K562 (cell line): ENCODE data around the gene ZNF785. TPM values are rescaled to one million over a fixed set of nuclear protein-coding genes. Genes with fewer than 3 reads are reported as not detected.

ENCODE experiments used
- DACH1 ChIP-seq: fragments of 450-650 bp; IDR thresholded peaks from 2 replicates; pipeline ENCODE4 v1.6.1; 2018; ENCODE audit not compliant: partially characterized antibody
- FOXA3 ChIP-seq, 2 experiments: fragments of 450-650 bp in 1 of 2; sonication (generic) in 1 of 2; formaldehyde crosslinking; IDR thresholded peaks in 1 of 2; conservative IDR thresholded peaks in 1 of 2; 2 replicates each; pipeline versions ENCODE4 v1.4.0 to v1.8.0; 2020 to 2022; ENCODE audit warnings: mild to moderate bottlenecking in 2 of 2, missing genetic modification reagents in 1 of 2
- JUND ChIP-seq, 2 experiments: IDR thresholded peaks; 2 replicates in 1 of 2; 3 replicates in 1 of 2; pipeline ENCODE4 v1.6.1; 2011; ENCODE audit warnings: borderline replicate concordance in 2 of 2, low read depth in 2 of 2, low read length in 2 of 2, improper control_type of control experiment in 1 of 2, missing biosample characterization in 1 of 2, missing genetic modification characterization in 1 of 2, missing genetic modification reagents in 1 of 2
- KAT8 ChIP-seq: fragments of 450-650 bp; IDR thresholded peaks from 2 replicates; pipeline ENCODE4 v1.6.1; 2016; ENCODE audit warnings: low read depth, mild to moderate bottlenecking
- MCM7 ChIP-seq, 2 experiments: fragments of 450-650 bp; IDR thresholded peaks; 2 replicates each; pipeline ENCODE4 v1.6.1; 2016 to 2018
- NFATC3 ChIP-seq: fragments of 450-650 bp; IDR thresholded peaks from 2 replicates; pipeline ENCODE4 v1.6.1; 2017; ENCODE audit warnings: mild to moderate bottlenecking
- NR2C1 ChIP-seq, 2 experiments: fragments of 450-650 bp; IDR thresholded peaks; 2 replicates each; pipeline ENCODE4 v1.6.1; 2017; ENCODE audit warnings: mild to moderate bottlenecking in 2 of 2, antibody characterized with exemption in 1 of 2, inconsistent platforms in 1 of 2, missing compliant biosample characterization in 1 of 2, missing genetic modification characterization in 1 of 2
- NR2F6 ChIP-seq: fragments of 450-650 bp; formaldehyde crosslinking; IDR thresholded peaks from 2 replicates; pipeline ENCODE4 v1.4.0; 2020; ENCODE audit warnings: mild to moderate bottlenecking
- SIN3B ChIP-seq: fragments of 450-650 bp; IDR thresholded peaks from 2 replicates; pipeline ENCODE4 v1.6.1; 2017; ENCODE audit warnings: low read depth, mild to moderate bottlenecking, moderate library complexity
- SMARCA4 ChIP-seq: fragments of 450-650 bp; IDR thresholded peaks from 2 replicates; pipeline ENCODE4 v1.6.1; 2016
- SNAPC5 ChIP-seq: fragments of 250-450 bp; sonication (Bioruptor Pico); IDR thresholded peaks from 2 replicates; pipeline ENCODE4 v1.8.0; 2021; ENCODE audit warnings: moderate library complexity, mild to moderate bottlenecking, inconsistent platforms
- SPI1 ChIP-seq: IDR thresholded peaks from 2 replicates; pipeline ENCODE4 v1.6.1; 2011; ENCODE audit warnings: low read depth, low read length, control low read depth, borderline replicate concordance
- TGIF2 ChIP-seq: sonication (generic); formaldehyde crosslinking; IDR thresholded peaks from 2 replicates; pipeline ENCODE4 v1.8.1; 2022; ENCODE audit warnings: mild to moderate bottlenecking, missing genetic modification reagents, moderate library complexity
- ZBTB43 ChIP-seq: sonication (generic); formaldehyde crosslinking; IDR thresholded peaks from 2 replicates; pipeline ENCODE4 v1.8.0; 2023; ENCODE audit warnings: mild to moderate bottlenecking, missing genetic modification reagents
- ZNF282 ChIP-seq: sonication (generic); formaldehyde crosslinking; IDR thresholded peaks from 2 replicates; pipeline ENCODE4 v1.8.1; 2023; ENCODE audit warnings: missing genetic modification reagents
- ZNF551 ChIP-seq: fragments of 250-450 bp; sonication (Bioruptor Pico); IDR thresholded peaks from 2 replicates; pipeline ENCODE4 v1.5.0; 2021; ENCODE audit warnings: mild to moderate bottlenecking, moderate library complexity
- polyA plus RNA-seq, 8 experiments: library from polyadenylated mRNA; depleted of rRNA in 4 of 8; stranded (reverse) in 5 of 8; unstranded in 3 of 8; fragments of >200 nt; fragmentation: Nextera tagmentation in 2 of 8; fragmentation: Illumina TruSeq in 1 of 8; extraction: Ambion mirVana in 2 of 8; extraction: Trizol in 1 of 8; gene quantifications; 2 replicates each; pipeline versions ENCODE4 v1.2.1 to v1.2.3, GENCODE V29; 2011 to 2014; ENCODE audit warnings: inconsistent platforms in 1 of 8, missing spikeins in 1 of 8
- total RNA-seq, 7 experiments: library from RNA; depleted of rRNA in 6 of 7; stranded (reverse); fragments of >200 nt in 6 of 7; fragmentation: Illumina TruSeq in 2 of 7; extraction: Trizol in 2 of 7; gene quantifications; 2 replicates each; pipeline versions ENCODE4 v1.2.1 to v1.2.3, GENCODE V29; 2011 to 2021; ENCODE audit warnings: low replicate concordance in 1 of 7
- TF ChIP-seq, protein P1 (sequence below): IDR thresholded peaks from 2 replicates; pipeline ENCODE4 v1.6.1; 2011; ENCODE audit warnings: borderline replicate concordance, low read depth, mild to moderate bottlenecking, moderate library complexity, low read length; ENCODE audit not compliant: insufficient read depth, poor library complexity, severe bottlenecking
- TF ChIP-seq, protein P2 (sequence below): fragments of 450-650 bp; IDR thresholded peaks from 2 replicates; pipeline ENCODE4 v1.7.1; 2018; ENCODE audit warnings: mild to moderate bottlenecking, low read depth; ENCODE audit not compliant: partially characterized antibody
- TF ChIP-seq, protein P3 (sequence below): sonication (generic); formaldehyde crosslinking; IDR thresholded peaks from 2 replicates; pipeline ENCODE4 v1.8.1; 2023; ENCODE audit warnings: mild to moderate bottlenecking, missing genetic modification reagents

Gene ZNF785
- total and polyA plus RNA-seq, 9 of the 15 experiments (the other 6 are each of a cell fraction or from before 2014, with no cell fraction given): 0.64 to 11.0 (median 6.4) TPM

DNA sequence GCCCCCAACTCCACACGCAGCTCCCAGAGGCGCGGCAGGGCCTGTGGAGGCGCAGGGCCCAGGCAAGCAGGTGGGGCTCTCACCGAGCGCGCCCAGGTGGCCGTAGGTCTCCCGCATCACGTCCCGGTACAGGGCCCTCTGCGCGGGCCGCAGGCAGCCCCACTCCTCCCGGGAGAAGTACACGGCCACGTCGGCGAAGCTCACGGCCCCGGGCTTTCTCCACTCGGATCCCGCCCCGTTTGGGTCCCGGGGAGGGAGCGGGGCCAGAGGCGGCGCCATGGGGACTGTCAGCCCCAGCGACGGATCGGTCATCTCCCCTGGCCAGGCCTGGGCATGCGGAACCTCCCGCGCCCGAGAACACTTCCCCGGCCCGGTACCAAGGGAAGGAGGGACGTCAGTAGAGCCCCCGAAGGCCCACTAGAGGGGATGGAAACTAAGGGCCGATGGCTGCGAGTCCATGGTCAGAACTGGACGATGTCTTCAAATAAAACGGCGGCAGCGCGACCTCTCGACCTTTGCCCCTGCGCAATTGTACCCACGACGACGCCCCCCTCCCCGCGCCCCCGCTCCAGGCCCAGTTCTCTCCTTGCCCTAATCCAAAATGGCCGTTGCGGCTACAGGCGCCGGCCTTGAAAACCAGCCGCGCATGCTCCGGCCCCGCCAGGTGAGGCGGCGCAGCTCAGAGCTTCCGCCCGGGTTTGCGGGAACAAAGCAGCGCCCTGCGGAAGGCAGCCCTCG lies 51.0 kb downstream of the ZNF785 start, which contains the start of gene ZNF747 (continued):
- TF ChIP-seq, protein P1, sequence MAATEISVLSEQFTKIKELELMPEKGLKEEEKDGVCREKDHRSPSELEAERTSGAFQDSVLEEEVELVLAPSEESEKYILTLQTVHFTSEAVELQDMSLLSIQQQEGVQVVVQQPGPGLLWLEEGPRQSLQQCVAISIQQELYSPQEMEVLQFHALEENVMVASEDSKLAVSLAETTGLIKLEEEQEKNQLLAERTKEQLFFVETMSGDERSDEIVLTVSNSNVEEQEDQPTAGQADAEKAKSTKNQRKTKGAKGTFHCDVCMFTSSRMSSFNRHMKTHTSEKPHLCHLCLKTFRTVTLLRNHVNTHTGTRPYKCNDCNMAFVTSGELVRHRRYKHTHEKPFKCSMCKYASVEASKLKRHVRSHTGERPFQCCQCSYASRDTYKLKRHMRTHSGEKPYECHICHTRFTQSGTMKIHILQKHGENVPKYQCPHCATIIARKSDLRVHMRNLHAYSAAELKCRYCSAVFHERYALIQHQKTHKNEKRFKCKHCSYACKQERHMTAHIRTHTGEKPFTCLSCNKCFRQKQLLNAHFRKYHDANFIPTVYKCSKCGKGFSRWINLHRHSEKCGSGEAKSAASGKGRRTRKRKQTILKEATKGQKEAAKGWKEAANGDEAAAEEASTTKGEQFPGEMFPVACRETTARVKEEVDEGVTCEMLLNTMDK: peak; percentile 36
- TF ChIP-seq MCM7 (IDR thresholded peaks at IDR 0.05) (no peak), SNAPC5 (CRISPR knock-in tag) (no peak), DACH1 (no peak), FOXA3 (CRISPR knock-in tag; conservative IDR thresholded peaks at IDR 0.05 in 1 of 2, IDR thresholded peaks at IDR 0.05 in 1 of 2) (0 out of 4 replicates have a peak, but pooled peaks of 1 of the 2 experiments have one; percentile 68), NR2C1 (IDR thresholded peaks at IDR 0.05) (peak; percentile 95), NR2C1 (tag; IDR thresholded peaks at IDR 0.05) (peak; percentile 98), NR2F6 (CRISPR knock-in tag) (no peak), ZNF282 (CRISPR knock-in tag) (no peak), ZNF551 (CRISPR knock-in tag) (no peak), TGIF2 (CRISPR knock-in tag) (no peak), SMARCA4 (no peak), ZBTB43 (CRISPR knock-in tag) (0 out of 2 replicates have a peak, but pooled peaks have one; percentile 56), SIN3B (no peak; the same call in 1 of the 2 replicates), JUND (IDR thresholded peaks at IDR 0.05; ENCODE audit: borderline replicate concordance, low read depth, low read length) (peak; percentile 41), JUND (tag; IDR thresholded peaks at IDR 0.05; ENCODE audit: borderline replicate concordance, low read depth, low read length) (no peak), NFATC3 (no peak), KAT8 (no peak), SPI1 (0 out of 2 replicates have a peak, but pooled peaks have one; percentile 29)
- TF ChIP-seq, protein P2, sequence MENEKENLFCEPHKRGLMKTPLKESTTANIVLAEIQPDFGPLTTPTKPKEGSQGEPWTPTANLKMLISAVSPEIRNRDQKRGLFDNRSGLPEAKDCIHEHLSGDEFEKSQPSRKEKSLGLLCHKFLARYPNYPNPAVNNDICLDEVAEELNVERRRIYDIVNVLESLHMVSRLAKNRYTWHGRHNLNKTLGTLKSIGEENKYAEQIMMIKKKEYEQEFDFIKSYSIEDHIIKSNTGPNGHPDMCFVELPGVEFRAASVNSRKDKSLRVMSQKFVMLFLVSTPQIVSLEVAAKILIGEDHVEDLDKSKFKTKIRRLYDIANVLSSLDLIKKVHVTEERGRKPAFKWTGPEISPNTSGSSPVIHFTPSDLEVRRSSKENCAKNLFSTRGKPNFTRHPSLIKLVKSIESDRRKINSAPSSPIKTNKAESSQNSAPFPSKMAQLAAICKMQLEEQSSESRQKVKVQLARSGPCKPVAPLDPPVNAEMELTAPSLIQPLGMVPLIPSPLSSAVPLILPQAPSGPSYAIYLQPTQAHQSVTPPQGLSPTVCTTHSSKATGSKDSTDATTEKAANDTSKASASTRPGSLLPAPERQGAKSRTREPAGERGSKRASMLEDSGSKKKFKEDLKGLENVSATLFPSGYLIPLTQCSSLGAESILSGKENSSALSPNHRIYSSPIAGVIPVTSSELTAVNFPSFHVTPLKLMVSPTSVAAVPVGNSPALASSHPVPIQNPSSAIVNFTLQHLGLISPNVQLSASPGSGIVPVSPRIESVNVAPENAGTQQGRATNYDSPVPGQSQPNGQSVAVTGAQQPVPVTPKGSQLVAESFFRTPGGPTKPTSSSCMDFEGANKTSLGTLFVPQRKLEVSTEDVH: peak; percentile 66
- TF ChIP-seq, protein P3, sequence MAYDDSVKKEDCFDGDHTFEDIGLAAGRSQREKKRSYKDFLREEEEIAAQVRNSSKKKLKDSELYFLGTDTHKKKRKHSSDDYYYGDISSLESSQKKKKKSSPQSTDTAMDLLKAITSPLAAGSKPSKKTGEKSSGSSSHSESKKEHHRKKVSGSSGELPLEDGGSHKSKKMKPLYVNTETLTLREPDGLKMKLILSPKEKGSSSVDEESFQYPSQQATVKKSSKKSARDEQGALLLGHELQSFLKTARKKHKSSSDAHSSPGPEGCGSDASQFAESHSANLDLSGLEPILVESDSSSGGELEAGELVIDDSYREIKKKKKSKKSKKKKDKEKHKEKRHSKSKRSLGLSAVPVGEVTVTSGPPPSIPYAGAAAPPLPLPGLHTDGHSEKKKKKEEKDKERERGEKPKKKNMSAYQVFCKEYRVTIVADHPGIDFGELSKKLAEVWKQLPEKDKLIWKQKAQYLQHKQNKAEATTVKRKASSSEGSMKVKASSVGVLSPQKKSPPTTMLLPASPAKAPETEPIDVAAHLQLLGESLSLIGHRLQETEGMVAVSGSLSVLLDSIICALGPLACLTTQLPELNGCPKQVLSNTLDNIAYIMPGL (CRISPR knock-in tag): peak; percentile 39; the same call in 1 of the 2 replicates
